GM23338 (cell line): ENCODE results near the gene TFPI. TPM values are rescaled to one million over a fixed set of nuclear protein-coding genes. Genes with fewer than 3 reads are reported as not detected.

ENCODE experiments used
- ATAC-seq: fragments of 200-7000 bp; cut with Tn5 transposase; 3 replicates; pipeline ENCODE4 v1.9.1; 2020
- DNase-seq: peaks from one replicate; pipeline ENCODE4 v3.0.0-alpha.2; 2015; ENCODE audit warnings: low spot score
- H2AFZ ChIP-seq: fragments of 200-600 bp; sonication (generic); 2 replicates; pipeline ENCODE4 v1.8.0; 2016; ENCODE audit warnings: antibody characterized with exemption, mild to moderate bottlenecking, moderate library complexity
- H3F3A ChIP-seq: fragments of 200-600 bp; sonication (generic); replicated peaks from 2 replicates; pipeline ENCODE4 v1.8.0; 2017; ENCODE audit warnings: antibody characterized with exemption, mixed run types, low read depth
- H3K27ac ChIP-seq: fragments of 200-600 bp; sonication (generic); 2 replicates; pipeline ENCODE4 v1.6.1; 2016; ENCODE audit warnings: low read depth
- H3K27me3 ChIP-seq: fragments of 200-600 bp; sonication (generic); 2 replicates; pipeline ENCODE4 v1.8.0; 2016; ENCODE audit warnings: mild to moderate bottlenecking, mixed run types, moderate library complexity; ENCODE audit not compliant: insufficient read depth
- H3K36me3 ChIP-seq: fragments of 200-600 bp; sonication (generic); 2 replicates; pipeline ENCODE4 v1.8.0; 2016; ENCODE audit warnings: mild to moderate bottlenecking; ENCODE audit not compliant: insufficient read depth
- H3K4me1 ChIP-seq: fragments of 200-600 bp; sonication (generic); 2 replicates; pipeline ENCODE4 v1.8.0; 2016; ENCODE audit warnings: mild to moderate bottlenecking, moderate library complexity; ENCODE audit not compliant: insufficient read depth
- H3K4me2 ChIP-seq: fragments of 200-600 bp; sonication (generic); 2 replicates; pipeline ENCODE4 v1.7.1; 2017; ENCODE audit warnings: mixed run types
- H3K4me3 ChIP-seq: fragments of 200-600 bp; sonication (generic); 2 replicates; pipeline ENCODE4 v1.6.1; 2016; ENCODE audit warnings: mixed run types
- H3K79me2 ChIP-seq: fragments of 200-600 bp; sonication (generic); replicated peaks from 2 replicates; pipeline ENCODE4 v1.8.0; 2017; ENCODE audit warnings: mild to moderate bottlenecking; ENCODE audit not compliant: insufficient read depth
- H3K9me2 ChIP-seq: fragments of 200-600 bp; sonication (generic); 2 replicates; pipeline ENCODE4 v1.8.0; 2017; ENCODE audit not compliant: insufficient read depth
- H4K20me1 ChIP-seq: fragments of 200-600 bp; sonication (generic); replicated peaks from 2 replicates; pipeline ENCODE4 v1.8.0; 2017; ENCODE audit warnings: mild to moderate bottlenecking; ENCODE audit not compliant: insufficient read depth
- H3K27ac Mint-ChIP-seq: 2 replicates; pipeline ENCODE4 v1.8.0; 2020; ENCODE audit warnings: inconsistent platforms, mild to moderate bottlenecking, moderate library complexity, mixed read lengths
- H3K27me3 Mint-ChIP-seq: 3 replicates; pipeline ENCODE4 v1.8.0; 2022; ENCODE audit warnings: low read depth, mild to moderate bottlenecking, moderate library complexity, mixed read lengths, inconsistent platforms; ENCODE audit not compliant: insufficient read depth, poor library complexity
- H3K36me3 Mint-ChIP-seq: 3 replicates; pipeline ENCODE4 v1.8.0; 2021; ENCODE audit warnings: low read depth, mild to moderate bottlenecking, inconsistent platforms, moderate library complexity, mixed read lengths
- H3K4me1 Mint-ChIP-seq: 3 replicates; pipeline ENCODE4 v1.8.0; 2020; ENCODE audit warnings: mild to moderate bottlenecking, inconsistent platforms, mixed read lengths
- H3K4me3 Mint-ChIP-seq: 3 replicates; pipeline ENCODE4 v1.8.0; 2021; ENCODE audit warnings: moderate library complexity, mild to moderate bottlenecking, inconsistent platforms, mixed read lengths
- H3K9me3 Mint-ChIP-seq: 3 replicates; pipeline ENCODE4 v1.8.0; 2020; ENCODE audit warnings: moderate library complexity, mild to moderate bottlenecking, inconsistent platforms, mixed read lengths
- EZH2 ChIP-seq: fragments of 200-600 bp; sonication (generic); IDR thresholded peaks from one replicate; pipeline ENCODE4 v1.8.0; 2017; ENCODE audit warnings: antibody characterized with exemption, mild to moderate bottlenecking, low read depth; ENCODE audit not compliant: unreplicated experiment
- EZH2phosphoT487 ChIP-seq: fragments of 200-600 bp; sonication (generic); IDR thresholded peaks from one replicate; pipeline ENCODE4 v1.8.1; 2018; ENCODE audit warnings: antibody characterized with exemption; ENCODE audit not compliant: unreplicated experiment
- JUNB ChIP-seq: IDR thresholded peaks from one replicate; pipeline ENCODE4 v1.6.1; 2016; ENCODE audit warnings: antibody characterized with exemption; ENCODE audit not compliant: unreplicated experiment
- NANOG ChIP-seq: IDR thresholded peaks from 2 replicates; pipeline ENCODE4 v1.6.1; 2016; ENCODE audit warnings: antibody characterized with exemption, borderline replicate concordance
- POLR2AphosphoS5 ChIP-seq: IDR thresholded peaks from 2 replicates; pipeline ENCODE4 v1.6.1; 2016; ENCODE audit warnings: antibody characterized with exemption, low read depth
- REST ChIP-seq: IDR thresholded peaks from one replicate; pipeline ENCODE4 v1.6.1; 2018; ENCODE audit warnings: antibody characterized with exemption; ENCODE audit not compliant: unreplicated experiment
- STAT1 ChIP-seq: IDR thresholded peaks from one replicate; pipeline ENCODE4 v1.6.1; 2016; ENCODE audit warnings: antibody characterized with exemption; ENCODE audit not compliant: unreplicated experiment
- ZNF114 ChIP-seq: fragments of 250-450 bp; sonication (Bioruptor Pico); IDR thresholded peaks from 2 replicates; pipeline ENCODE4 v1.5.0; 2020; ENCODE audit warnings: mild to moderate bottlenecking, moderate library complexity
- ZNF331 ChIP-seq: fragments of 250-450 bp; sonication (Bioruptor Pico); IDR thresholded peaks from 2 replicates; pipeline ENCODE4 v1.5.0; 2020; ENCODE audit warnings: low read depth, mild to moderate bottlenecking, moderate library complexity
- polyA plus RNA-seq: library from polyadenylated mRNA; unstranded; fragments of >200 nt; fragmentation: Nextera tagmentation; extraction: Ambion mirVana; gene quantifications from 2 replicates; pipeline ENCODE4 v1.2.1, GENCODE V29; 2016
- total RNA-seq: library from RNA; depleted of rRNA; stranded (reverse); fragments of >200 nt; shearing (Covaris generic); gene quantifications from 2 replicates; pipeline ENCODE4 v1.2.3, GENCODE V29; 2014
- TF ChIP-seq, protein P1 (sequence below): fragments of 250-450 bp; sonication (Bioruptor Pico); IDR thresholded peaks from 2 replicates; pipeline ENCODE4 v1.5.0; 2020; ENCODE audit warnings: mild to moderate bottlenecking, moderate library complexity
- TF ChIP-seq, protein P2 (sequence below), 2 experiments: fragments of 200-600 bp in 1 of 2; sonication (generic) in 1 of 2; conservative IDR thresholded peaks; 2 replicates each; pipeline versions ENCODE4 v1.5.1 to v1.6.1; 2016 to 2017; ENCODE audit warnings: antibody characterized with exemption in 2 of 2, low read depth in 2 of 2, mild to moderate bottlenecking in 2 of 2, moderate library complexity in 1 of 2
- TF ChIP-seq, protein P3 (sequence below): IDR thresholded peaks from 2 replicates; pipeline ENCODE4 v1.6.1; 2016; ENCODE audit warnings: antibody characterized with exemption

TFPI gene
- total and polyA plus RNA-seq, 2 experiments from 2014 or later = 1.8 to 1.9 TPM

DNA sequence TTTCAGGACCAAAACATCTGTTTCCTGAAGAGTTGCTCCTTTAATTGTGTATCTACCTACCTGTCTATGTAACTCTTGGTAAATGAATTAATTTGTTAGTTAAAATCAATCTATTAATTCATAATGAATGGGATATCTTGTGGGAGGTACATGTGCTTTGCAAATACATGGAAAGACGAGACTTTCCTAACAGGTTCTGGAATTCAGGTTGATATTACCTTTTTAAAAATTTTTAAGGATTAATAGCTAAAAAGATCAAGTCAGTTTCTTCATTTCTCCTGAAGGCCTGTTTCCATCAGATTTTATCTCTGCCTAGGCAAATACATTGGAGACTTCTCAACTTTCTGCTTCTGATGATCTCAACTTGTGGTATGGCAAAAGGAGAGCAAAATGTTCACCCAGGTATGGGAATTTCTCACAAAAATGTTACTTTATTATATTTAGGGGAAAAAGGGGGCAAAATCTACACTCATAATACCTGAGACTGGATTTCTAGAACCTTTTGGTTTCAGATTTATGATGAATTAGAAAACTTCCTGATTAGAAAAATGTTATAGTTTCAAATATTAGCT is 7.4 kb downstream of the TFPI start:
- Histone ChIP-seq H3K4me3 (no peak overlapping the region), H3K4me2 (no peak overlapping the region), H3F3A (no peaks in the 10 kb centered on the region), H3K36me3 (no peaks in the 10 kb centered on the region), H3K9me2 (no peaks in the 10 kb centered on the region), H2AFZ (no peak overlapping the region), H3K79me2 (no peaks in the 10 kb centered on the region), H3K4me1 (peaks cover 21% of the 10 kb centered on the region), H4K20me1 (no peaks in the 10 kb centered on the region), H3K27ac (no peak overlapping the region), H3K27me3 (no peaks in the 10 kb centered on the region)
- H3K27me3 Mint-ChIP-seq = no peaks in the 10 kb centered on the region
- H3K36me3 Mint-ChIP-seq = no peaks in the 10 kb centered on the region
- peaks cover 10% of the 10 kb centered on the region for H3K4me1 Mint-ChIP-seq
- no peak for DNase-seq
- no peak overlapping the region for H3K4me3 Mint-ChIP-seq
- no peak overlapping the region for H3K27ac Mint-ChIP-seq
- H3K9me3 Mint-ChIP-seq = no peaks in the 10 kb centered on the region
- no peak for ATAC-seq
- TF ChIP-seq, protein P1, sequence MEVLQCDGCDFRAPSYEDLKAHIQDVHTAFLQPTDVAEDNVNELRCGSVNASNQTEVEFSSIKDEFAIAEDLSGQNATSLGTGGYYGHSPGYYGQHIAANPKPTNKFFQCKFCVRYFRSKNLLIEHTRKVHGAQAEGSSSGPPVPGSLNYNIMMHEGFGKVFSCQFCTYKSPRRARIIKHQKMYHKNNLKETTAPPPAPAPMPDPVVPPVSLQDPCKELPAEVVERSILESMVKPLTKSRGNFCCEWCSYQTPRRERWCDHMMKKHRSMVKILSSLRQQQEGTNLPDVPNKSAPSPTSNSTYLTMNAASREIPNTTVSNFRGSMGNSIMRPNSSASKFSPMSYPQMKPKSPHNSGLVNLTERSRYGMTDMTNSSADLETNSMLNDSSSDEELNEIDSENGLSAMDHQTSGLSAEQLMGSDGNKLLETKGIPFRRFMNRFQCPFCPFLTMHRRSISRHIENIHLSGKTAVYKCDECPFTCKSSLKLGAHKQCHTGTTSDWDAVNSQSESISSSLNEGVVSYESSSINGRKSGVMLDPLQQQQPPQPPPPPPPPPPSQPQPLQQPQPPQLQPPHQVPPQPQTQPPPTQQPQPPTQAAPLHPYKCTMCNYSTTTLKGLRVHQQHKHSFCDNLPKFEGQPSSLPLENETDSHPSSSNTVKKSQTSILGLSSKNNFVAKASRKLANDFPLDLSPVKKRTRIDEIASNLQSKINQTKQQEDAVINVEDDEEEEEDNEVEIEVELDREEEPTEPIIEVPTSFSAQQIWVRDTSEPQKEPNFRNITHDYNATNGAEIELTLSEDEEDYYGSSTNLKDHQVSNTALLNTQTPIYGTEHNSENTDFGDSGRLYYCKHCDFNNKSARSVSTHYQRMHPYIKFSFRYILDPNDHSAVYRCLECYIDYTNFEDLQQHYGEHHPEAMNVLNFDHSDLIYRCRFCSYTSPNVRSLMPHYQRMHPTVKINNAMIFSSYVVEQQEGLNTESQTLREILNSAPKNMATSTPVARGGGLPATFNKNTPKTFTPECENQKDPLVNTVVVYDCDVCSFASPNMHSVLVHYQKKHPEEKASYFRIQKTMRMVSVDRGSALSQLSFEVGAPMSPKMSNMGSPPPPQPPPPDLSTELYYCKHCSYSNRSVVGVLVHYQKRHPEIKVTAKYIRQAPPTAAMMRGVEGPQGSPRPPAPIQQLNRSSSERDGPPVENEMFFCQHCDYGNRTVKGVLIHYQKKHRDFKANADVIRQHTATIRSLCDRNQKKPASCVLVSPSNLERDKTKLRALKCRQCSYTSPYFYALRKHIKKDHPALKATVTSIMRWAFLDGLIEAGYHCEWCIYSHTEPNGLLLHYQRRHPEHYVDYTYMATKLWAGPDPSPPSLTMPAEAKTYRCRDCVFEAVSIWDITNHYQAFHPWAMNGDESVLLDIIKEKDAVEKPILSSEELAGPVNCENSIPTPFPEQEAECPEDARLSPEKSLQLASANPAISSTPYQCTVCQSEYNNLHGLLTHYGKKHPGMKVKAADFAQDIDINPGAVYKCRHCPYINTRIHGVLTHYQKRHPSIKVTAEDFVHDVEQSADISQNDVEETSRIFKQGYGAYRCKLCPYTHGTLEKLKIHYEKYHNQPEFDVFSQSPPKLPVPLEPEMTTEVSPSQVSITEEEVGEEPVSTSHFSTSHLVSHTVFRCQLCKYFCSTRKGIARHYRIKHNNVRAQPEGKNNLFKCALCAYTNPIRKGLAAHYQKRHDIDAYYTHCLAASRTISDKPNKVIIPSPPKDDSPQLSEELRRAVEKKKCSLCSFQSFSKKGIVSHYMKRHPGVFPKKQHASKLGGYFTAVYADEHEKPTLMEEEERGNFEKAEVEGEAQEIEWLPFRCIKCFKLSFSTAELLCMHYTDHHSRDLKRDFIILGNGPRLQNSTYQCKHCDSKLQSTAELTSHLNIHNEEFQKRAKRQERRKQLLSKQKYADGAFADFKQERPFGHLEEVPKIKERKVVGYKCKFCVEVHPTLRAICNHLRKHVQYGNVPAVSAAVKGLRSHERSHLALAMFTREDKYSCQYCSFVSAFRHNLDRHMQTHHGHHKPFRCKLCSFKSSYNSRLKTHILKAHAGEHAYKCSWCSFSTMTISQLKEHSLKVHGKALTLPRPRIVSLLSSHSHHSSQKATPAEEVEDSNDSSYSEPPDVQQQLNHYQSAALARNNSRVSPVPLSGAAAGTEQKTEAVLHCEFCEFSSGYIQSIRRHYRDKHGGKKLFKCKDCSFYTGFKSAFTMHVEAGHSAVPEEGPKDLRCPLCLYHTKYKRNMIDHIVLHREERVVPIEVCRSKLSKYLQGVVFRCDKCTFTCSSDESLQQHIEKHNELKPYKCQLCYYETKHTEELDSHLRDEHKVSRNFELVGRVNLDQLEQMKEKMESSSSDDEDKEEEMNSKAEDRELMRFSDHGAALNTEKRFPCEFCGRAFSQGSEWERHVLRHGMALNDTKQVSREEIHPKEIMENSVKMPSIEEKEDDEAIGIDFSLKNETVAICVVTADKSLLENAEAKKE (CRISPR knock-in tag) = no peak
- TF ChIP-seq REST (no peak), EZH2phosphoT487 (no peak), NANOG (no peak), STAT1 (no peak), ZNF114 (CRISPR knock-in tag) (no peak), POLR2AphosphoS5 (no peak), JUNB (no peak), EZH2 (no peak), ZNF331 (CRISPR knock-in tag) (no peak)
- TF ChIP-seq, protein P2, sequence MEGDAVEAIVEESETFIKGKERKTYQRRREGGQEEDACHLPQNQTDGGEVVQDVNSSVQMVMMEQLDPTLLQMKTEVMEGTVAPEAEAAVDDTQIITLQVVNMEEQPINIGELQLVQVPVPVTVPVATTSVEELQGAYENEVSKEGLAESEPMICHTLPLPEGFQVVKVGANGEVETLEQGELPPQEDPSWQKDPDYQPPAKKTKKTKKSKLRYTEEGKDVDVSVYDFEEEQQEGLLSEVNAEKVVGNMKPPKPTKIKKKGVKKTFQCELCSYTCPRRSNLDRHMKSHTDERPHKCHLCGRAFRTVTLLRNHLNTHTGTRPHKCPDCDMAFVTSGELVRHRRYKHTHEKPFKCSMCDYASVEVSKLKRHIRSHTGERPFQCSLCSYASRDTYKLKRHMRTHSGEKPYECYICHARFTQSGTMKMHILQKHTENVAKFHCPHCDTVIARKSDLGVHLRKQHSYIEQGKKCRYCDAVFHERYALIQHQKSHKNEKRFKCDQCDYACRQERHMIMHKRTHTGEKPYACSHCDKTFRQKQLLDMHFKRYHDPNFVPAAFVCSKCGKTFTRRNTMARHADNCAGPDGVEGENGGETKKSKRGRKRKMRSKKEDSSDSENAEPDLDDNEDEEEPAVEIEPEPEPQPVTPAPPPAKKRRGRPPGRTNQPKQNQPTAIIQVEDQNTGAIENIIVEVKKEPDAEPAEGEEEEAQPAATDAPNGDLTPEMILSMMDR (conservative IDR thresholded peaks at IDR 0.05; ENCODE audit: low read depth in 2 of 2) = no peak
- TF ChIP-seq, protein P3, sequence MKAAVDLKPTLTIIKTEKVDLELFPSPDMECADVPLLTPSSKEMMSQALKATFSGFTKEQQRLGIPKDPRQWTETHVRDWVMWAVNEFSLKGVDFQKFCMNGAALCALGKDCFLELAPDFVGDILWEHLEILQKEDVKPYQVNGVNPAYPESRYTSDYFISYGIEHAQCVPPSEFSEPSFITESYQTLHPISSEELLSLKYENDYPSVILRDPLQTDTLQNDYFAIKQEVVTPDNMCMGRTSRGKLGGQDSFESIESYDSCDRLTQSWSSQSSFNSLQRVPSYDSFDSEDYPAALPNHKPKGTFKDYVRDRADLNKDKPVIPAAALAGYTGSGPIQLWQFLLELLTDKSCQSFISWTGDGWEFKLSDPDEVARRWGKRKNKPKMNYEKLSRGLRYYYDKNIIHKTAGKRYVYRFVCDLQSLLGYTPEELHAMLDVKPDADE = no peak
